Astrocyte of the spinal cord (primary cell): Measurements from ENCODE around the gene TLL2.

Experiments used
- DNase-seq: peaks from one replicate; pipeline ENCODE4 v3.0.0; 2011; ENCODE audit warnings: low read depth, low spot score
- H3K4me3 ChIP-seq: 2 replicates; pipeline ENCODE4 v1.5.1; 2011; ENCODE audit warnings: low read depth, mild to moderate bottlenecking, low read length, moderate library complexity
- CTCF ChIP-seq: IDR thresholded peaks from 2 replicates; pipeline ENCODE4 v1.5.1; 2012; ENCODE audit warnings: low read depth, mild to moderate bottlenecking, low read length, inconsistent platforms
- in situ Hi-C: cut with HindIII; loops from 2 replicates; pipeline ENCODE4 v1.10.0; 2017; ENCODE audit warnings: low sequenced_read_pairs

The TLL2 gene

GRCh38 chr10:96497391-96497790, 16.3 kb downstream of the TLL2 start:
- no peak for TF ChIP-seq CTCF
- no peak for DNase-seq
- in situ Hi-C loops, result no loop called here
- no peak overlapping the region for H3K4me3 ChIP-seq

GRCh38 chr10:96496281-96496925, 17.3 kb downstream of the TLL2 start:
- DNase-seq, result peak; percentile 36
- no peak for TF ChIP-seq CTCF
- no peak overlapping the region for H3K4me3 ChIP-seq
- in situ Hi-C loops, result no loop called here

GRCh38 chr10:96495544-96495943, 18.2 kb downstream of the TLL2 start:
- in situ Hi-C loops, result no loop called here
- no peak for TF ChIP-seq CTCF
- no peak for DNase-seq
- no peak overlapping the region for H3K4me3 ChIP-seq

- in situ Hi-C loops, result no loop called here
- no peak for DNase-seq
- H3K4me3 ChIP-seq, result no peak overlapping the region
- no peak for TF ChIP-seq CTCF
These were observed 19.0 kb downstream of the TLL2 start for GRCh38 chr10:96494694-96495093.

- in situ Hi-C loops, result no loop called here
- no peak for TF ChIP-seq CTCF
- no peak for DNase-seq
- no peak overlapping the region for H3K4me3 ChIP-seq
These were observed 19.7 kb downstream of the TLL2 start for GRCh38 chr10:96493871-96494525.

GRCh38 chr10:96493254-96493653, 20.5 kb downstream of the TLL2 start:
- in situ Hi-C loops, result no loop called here
- no peak for TF ChIP-seq CTCF
- no peak for DNase-seq
- H3K4me3 ChIP-seq, result no peak overlapping the region
